Adipocyte (in vitro differentiated cells): ENCODE measurements around the gene MAGEA10.
"Not testable (repeated sequence)": the region's sequence is repeated elsewhere in the genome, so short reads cannot be mapped to it uniquely, and the experiment has no call there.

ENCODE experiments used
- DNase-seq: peaks from one replicate; pipeline ENCODE4 v3.0.0-alpha.2; 2015; ENCODE audit warnings: low read depth
- H3K27me3 ChIP-seq: replicated peaks from 2 replicates; pipeline ENCODE4 v1.7.0; 2013; ENCODE audit warnings: mild to moderate bottlenecking, low read length, moderate library complexity; ENCODE audit not compliant: control insufficient read depth, insufficient read depth
- H3K36me3 ChIP-seq: 2 replicates; pipeline ENCODE4 v1.7.0; 2013; ENCODE audit warnings: low read length, mild to moderate bottlenecking, moderate library complexity; ENCODE audit not compliant: control insufficient read depth, insufficient read depth, severe bottlenecking
- H3K4me1 ChIP-seq: 2 replicates; pipeline ENCODE4 v1.7.0; 2013; ENCODE audit warnings: mild to moderate bottlenecking, low read length, moderate library complexity; ENCODE audit not compliant: control insufficient read depth, insufficient read depth
- H3K4me3 ChIP-seq: 2 replicates; pipeline ENCODE4 v1.7.0; 2013; ENCODE audit warnings: mild to moderate bottlenecking, low read length, moderate library complexity
- H3K9ac ChIP-seq: 2 replicates; pipeline ENCODE4 v1.7.0; 2013; ENCODE audit warnings: mild to moderate bottlenecking, low read length, moderate library complexity
- H3K9me3 ChIP-seq: 2 replicates; pipeline ENCODE4 v1.7.0; 2013; ENCODE audit warnings: mild to moderate bottlenecking, low read length, moderate library complexity; ENCODE audit not compliant: control insufficient read depth

MAGEA10 gene

GRCh38 chrX:152138388-152138784, at the start of gene MAGEA10:
MAGEA10 (minus strand) TSS chrX:152138577; CDS start chrX:152135620, 2,957 bp downstream.
- H3K9me3 ChIP-seq: no peaks in the 10 kb centered on the region
- DNase-seq: no peak
- H3K4me1 ChIP-seq: no peaks in the 10 kb centered on the region
- no peak within 1 kb of the TSS for H3K4me3 ChIP-seq
- no peak within 1 kb of the TSS for H3K9ac ChIP-seq
- H3K27me3 ChIP-seq: peaks cover 5% of the 10 kb centered on the region
- H3K36me3 ChIP-seq: no peaks in the 10 kb centered on the region

- Histone ChIP-seq H3K9ac (no peak overlapping the region), H3K27me3 (peaks cover 3% of the 10 kb centered on the region), H3K4me1 (no peaks in the 10 kb centered on the region), H3K4me3 (no peak overlapping the region), H3K9me3 (no peaks in the 10 kb centered on the region), H3K36me3 (no peaks in the 10 kb centered on the region)
- no peak for DNase-seq
Observed at GRCh38 chrX:152177497-152178269, 39.3 kb upstream of the MAGEA10 start.

- H3K4me3 ChIP-seq: no peak overlapping the region
- H3K9me3 ChIP-seq: no peaks in the 10 kb centered on the region
- no peak for DNase-seq
- peaks cover 3% of the 10 kb centered on the region for H3K27me3 ChIP-seq
- H3K4me1 ChIP-seq: no peaks in the 10 kb centered on the region
- H3K36me3 ChIP-seq: no peaks in the 10 kb centered on the region
- H3K9ac ChIP-seq: no peak overlapping the region
Observed at GRCh38 chrX:152177052-152177451, 38.7 kb upstream of the MAGEA10 start.

- not testable (repeated sequence) for H3K27me3 ChIP-seq, DNase-seq, H3K36me3 ChIP-seq, H3K9ac ChIP-seq, H3K4me3 ChIP-seq, H3K4me1 ChIP-seq, H3K9me3 ChIP-seq
Observed at GRCh38 chrX:152175892-152176291, 37.5 kb upstream of the MAGEA10 start.

GRCh38 chrX:152173923-152174322, 35.5 kb upstream of the MAGEA10 start:
- not testable (repeated sequence) for H3K4me1 ChIP-seq, H3K9me3 ChIP-seq, DNase-seq, H3K4me3 ChIP-seq, H3K27me3 ChIP-seq, H3K36me3 ChIP-seq, H3K9ac ChIP-seq

- DNase-seq: no peak
- Histone ChIP-seq H3K36me3 (no peaks in the 10 kb centered on the region), H3K9ac (no peak overlapping the region), H3K9me3 (no peaks in the 10 kb centered on the region), H3K4me3 (no peak overlapping the region), H3K27me3 (peaks cover 5% of the 10 kb centered on the region), H3K4me1 (no peaks in the 10 kb centered on the region)
Observed at GRCh38 chrX:152170621-152171020, 32.2 kb upstream of the MAGEA10 start.

GRCh38 chrX:152165033-152165743, 26.8 kb upstream of the MAGEA10 start:
- no peak for DNase-seq
- Histone ChIP-seq H3K27me3 (peaks cover 8% of the 10 kb centered on the region), H3K4me1 (no peaks in the 10 kb centered on the region), H3K9me3 (peaks cover 3% of the 10 kb centered on the region), H3K36me3 (no peaks in the 10 kb centered on the region), H3K4me3 (no peak overlapping the region), H3K9ac (no peak overlapping the region)

GRCh38 chrX:152157042-152157441, 18.7 kb upstream of the MAGEA10 start:
- DNase-seq: no peak
- no peak overlapping the region for H3K4me3 ChIP-seq
- no peak overlapping the region for H3K9ac ChIP-seq
- no peaks in the 10 kb centered on the region for H3K36me3 ChIP-seq
- peaks cover 15% of the 10 kb centered on the region for H3K9me3 ChIP-seq
- H3K27me3 ChIP-seq: peaks cover 12% of the 10 kb centered on the region
- H3K4me1 ChIP-seq: no peaks in the 10 kb centered on the region

GRCh38 chrX:152155766-152156310, 17.5 kb upstream of the MAGEA10 start:
- H3K9ac ChIP-seq: no peak overlapping the region
- H3K4me1 ChIP-seq: no peaks in the 10 kb centered on the region
- no peak overlapping the region for H3K4me3 ChIP-seq
- no peak for DNase-seq
- H3K36me3 ChIP-seq: no peaks in the 10 kb centered on the region
- peaks cover 15% of the 10 kb centered on the region for H3K9me3 ChIP-seq
- H3K27me3 ChIP-seq: peaks cover 12% of the 10 kb centered on the region

GRCh38 chrX:152154050-152154449, 15.7 kb upstream of the MAGEA10 start:
- peaks cover 5% of the 10 kb centered on the region for H3K9me3 ChIP-seq
- H3K27me3 ChIP-seq: peaks cover 7% of the 10 kb centered on the region
- H3K4me1 ChIP-seq: no peaks in the 10 kb centered on the region
- no peaks in the 10 kb centered on the region for H3K36me3 ChIP-seq
- no peak overlapping the region for H3K4me3 ChIP-seq
- no peak for DNase-seq
- H3K9ac ChIP-seq: no peak overlapping the region

- no peaks in the 10 kb centered on the region for H3K27me3 ChIP-seq
- H3K4me1 ChIP-seq: no peaks in the 10 kb centered on the region
- no peak overlapping the region for H3K4me3 ChIP-seq
- DNase-seq: no peak
- H3K9ac ChIP-seq: no peak overlapping the region
- H3K36me3 ChIP-seq: no peaks in the 10 kb centered on the region
- no peaks in the 10 kb centered on the region for H3K9me3 ChIP-seq
Observed at GRCh38 chrX:152151256-152151655, 12.9 kb upstream of the MAGEA10 start.
